Adipose tissue (tissue), 3 donors: Measurements from ENCODE around the gene RAB1B. TPM values are rescaled to one million over a fixed set of nuclear protein-coding genes. Genes with fewer than 3 reads are reported as not detected.
"Not testable (repeated sequence)": the region's sequence is repeated elsewhere in the genome, so short reads cannot be mapped to it uniquely, and the experiment has no call there.

Experiments used
- H3K27ac ChIP-seq: one replicate; pipeline ENCODE4 v1.5.1; 2013; ENCODE audit warnings: low read depth, low read length
- WGBS, 3 donors: extraction: QIAGEN DNeasy Blood & Tissue Kit; methylation state at CpG; one replicate each; pipeline ENCODE4 v1.1.7; 2013; 5-methylcytosine and 5-hydroxymethylcytosine counted together
- polyA plus RNA-seq, 3 donors: library from polyadenylated mRNA; stranded (reverse); fragments of 200-250 nt; gene quantifications; one replicate each; pipeline ENCODE4 v1.2.3, GENCODE V29; 2013
- donor health status: healthy with polysubstance abuse.
- donor health status: Bipolar disorder and iron deficiency.
- donor health status: healthy.

RAB1B gene
- polyA plus RNA-seq, 3 donors, result 70.3 to 188 (median 183) TPM

DNA sequence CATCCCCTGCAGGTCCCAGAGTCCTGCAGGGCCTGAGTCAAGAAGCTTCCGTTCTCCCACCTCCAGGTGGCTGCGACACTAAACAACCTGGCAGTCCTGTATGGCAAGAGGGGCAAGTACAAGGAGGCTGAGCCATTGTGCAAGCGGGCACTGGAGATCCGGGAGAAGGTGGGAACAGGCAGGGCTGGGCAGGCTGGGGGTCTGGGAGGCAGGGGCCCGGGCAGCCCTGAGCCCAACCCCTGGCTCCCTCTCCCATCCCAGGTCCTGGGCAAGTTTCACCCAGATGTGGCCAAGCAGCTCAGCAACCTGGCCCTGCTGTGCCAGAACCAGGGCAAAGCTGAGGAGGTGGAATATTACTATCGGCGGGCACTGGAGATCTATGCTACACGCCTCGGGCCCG, 4.7 kb upstream of the RAB1B start:
- no peak overlapping the region for H3K27ac ChIP-seq
- 92 to 96% (median 95%) methylated on average over 10 of the region's 10 CpGs for WGBS, 3 donors

GRCh38 chr11:66264383-66264782, 4.1 kb upstream of the RAB1B start:
- 88 to 94% (median 93%) methylated on average over 8 of the region's 8 CpGs for WGBS, 3 donors

GRCh38 chr11:66264914-66265313, 3.5 kb upstream of the RAB1B start:
- 73 to 80% (median 78%) methylated on average over 12 of the region's 12 CpGs for WGBS, 3 donors
- no peak overlapping the region for H3K27ac ChIP-seq

More at GRCh38 chr11:66264383-66264782, 4.1 kb upstream of the RAB1B start:
- H3K27ac ChIP-seq, result no peak overlapping the region

DNA sequence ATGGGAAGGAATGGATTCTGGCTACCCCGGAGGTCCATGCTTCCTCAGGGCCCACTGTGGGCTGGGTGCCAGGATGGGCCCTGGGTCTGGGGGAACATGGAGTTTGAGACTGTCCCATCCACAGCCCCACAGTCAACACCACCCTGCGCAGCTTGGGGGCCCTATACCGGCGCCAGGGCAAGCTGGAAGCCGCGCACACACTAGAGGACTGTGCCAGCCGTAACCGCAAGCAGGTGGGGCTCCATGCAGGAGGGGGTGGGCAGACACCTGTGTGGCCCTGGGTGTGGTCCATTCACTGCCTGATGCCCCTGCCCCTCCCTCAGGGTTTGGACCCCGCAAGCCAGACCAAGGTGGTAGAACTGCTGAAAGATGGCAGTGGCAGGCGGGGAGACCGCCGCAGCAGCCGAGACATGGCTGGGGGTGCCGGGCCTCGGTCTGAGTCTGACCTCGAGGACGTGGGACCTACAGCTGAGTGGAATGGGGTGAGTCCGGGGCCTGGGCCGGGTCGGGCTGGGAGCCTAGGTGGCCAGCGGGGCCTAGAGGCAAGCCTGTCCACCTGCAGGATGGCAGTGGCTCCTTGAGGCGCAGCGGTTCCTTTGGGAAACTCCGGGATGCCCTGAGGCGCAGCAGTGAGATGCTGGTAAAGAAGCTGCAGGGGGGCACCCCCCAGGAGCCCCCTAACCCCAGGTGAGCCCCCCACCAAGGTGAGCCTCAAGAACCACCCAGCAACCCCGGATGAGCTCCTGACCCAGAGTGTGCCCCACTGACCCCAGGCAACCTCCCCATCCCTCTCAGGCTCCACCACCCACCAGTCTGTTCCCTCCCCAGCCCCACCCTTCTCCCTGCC, 2.7 kb upstream of the RAB1B start:
- 92 to 93% (median 93%) methylated on average over 19 to 26 of the region's 26 CpGs for WGBS, 3 donors
- no peak overlapping the region for H3K27ac ChIP-seq

GRCh38 chr11:66266378-66267038, 1.9 kb upstream of the RAB1B start:
- no peak overlapping the region for H3K27ac ChIP-seq
- 83 to 88% (median 86%) methylated on average over 20 of the region's 20 CpGs for WGBS, 3 donors

GRCh38 chr11:66267039-66267378, 1.4 kb upstream of the RAB1B start:
- H3K27ac ChIP-seq, result no peak overlapping the region
- 17 to 23% (median 21%) methylated on average over 13 of the region's 13 CpGs for WGBS, 3 donors

DNA sequence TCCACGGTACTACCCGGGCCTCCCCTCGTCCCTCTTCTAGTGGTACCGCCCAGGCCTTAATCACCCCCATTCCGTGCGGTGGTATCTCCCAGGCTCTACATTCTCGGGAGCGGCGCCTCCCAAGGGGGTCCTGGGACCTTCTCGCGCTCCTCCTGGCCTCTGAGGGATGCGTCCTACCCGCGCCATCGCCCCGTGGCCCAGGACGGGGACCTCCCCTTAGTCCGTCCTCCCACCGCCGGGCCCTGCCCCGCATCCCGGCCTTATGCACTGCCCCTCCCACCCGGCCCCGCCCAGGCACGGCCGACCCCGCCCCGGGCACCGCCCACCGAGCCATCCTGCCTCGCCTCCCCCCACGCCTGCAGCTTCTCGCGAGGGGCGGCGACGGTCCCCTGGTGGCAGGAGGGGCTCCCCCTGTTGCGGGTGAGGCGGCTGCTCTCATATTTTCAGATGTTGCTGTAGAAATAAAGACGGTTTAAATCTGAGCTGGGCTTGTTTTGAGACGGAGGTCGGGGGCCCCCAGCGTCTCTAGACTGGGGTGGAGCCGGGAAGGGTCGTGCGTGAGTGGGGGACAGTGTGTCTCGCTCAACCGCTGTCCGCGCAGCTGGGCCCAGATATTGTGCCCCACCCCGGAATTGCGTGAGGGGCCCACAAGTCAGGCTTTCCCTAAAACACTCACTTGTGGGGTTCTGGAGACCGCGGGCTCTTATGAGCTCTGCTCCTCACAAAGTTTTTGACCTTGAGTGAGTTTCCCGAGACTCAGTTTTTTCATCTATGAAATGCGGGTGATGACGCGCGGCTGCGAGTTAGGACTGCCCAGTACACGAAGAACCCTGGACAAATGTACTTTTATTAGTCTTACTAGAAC, 828 bp upstream of the RAB1B start:
- 0 to 1% (median 1%) methylated on average over 57 to 61 of the region's 61 CpGs for WGBS, 3 donors
- H3K27ac ChIP-seq, result peak overlapping the region; percentile 76

DNA sequence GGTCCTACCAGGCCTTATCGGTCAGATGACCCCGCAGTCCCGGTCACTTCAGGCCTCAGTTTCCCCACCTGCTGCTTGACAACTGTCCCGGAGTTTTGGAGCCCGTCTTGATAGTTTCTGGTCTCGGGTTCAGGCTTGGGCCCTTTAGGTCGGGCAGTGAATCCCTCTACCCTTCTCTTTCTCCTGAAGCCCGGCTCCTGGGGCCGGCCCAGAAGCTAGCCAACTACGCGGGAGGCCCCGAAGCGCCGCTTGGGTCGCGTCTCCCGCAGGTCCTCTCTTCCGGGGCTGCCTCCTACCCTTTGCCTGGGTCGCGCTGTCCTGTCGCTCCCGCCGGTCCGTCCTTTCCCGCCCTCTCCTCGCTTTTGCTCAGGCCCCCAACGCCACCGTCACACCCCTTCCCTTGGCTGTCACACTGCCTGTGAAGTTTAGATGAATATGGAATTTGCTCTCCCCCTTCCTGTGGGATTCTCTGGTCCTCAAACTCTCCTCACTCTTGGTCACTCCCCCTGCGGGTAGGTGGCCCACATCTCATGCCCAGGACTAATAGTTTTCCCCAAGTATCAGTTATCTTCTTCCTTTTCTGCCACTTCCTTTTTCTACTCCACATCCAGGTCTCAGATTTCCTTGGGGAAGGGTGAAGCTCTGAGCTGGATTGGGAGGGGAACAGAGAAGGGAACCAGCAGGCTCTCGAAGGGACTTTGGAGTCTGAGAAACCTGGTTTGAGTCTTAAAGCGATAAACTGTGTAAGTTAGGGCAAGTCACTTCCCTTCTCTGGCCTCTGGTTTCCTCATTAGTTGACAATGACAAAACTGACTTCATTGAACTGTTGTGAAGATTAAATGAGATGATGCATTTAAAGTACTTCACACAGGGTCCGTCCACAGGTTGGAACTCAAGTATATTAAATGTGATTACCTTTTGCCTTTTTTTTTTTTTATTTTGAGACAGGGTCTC, 790 bp downstream of the RAB1B start:
- H3K27ac ChIP-seq, result peak overlapping the region; percentile 20
- 1 to 3% (median 2%) methylated on average over 26 to 32 of the region's 32 CpGs for WGBS, 3 donors

DNA sequence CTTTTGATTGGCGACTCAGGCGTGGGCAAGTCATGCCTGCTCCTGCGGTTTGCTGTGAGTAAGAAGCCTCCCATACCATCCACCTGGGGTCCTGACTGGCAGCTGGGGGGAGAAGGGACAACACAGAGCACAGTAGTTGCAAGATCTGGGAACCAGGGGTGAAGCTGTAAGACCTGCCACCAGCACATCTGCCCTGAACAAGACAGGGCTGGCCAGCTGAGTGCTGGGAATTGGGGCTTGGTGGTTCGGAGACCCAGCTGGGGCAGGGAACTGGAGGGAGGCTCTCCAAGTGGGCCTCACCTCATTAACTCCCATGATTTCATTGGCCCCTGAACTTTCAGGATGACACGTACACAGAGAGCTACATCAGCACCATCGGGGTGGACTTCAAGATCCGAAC, 3.4 kb downstream of the RAB1B start:
- 91 to 94% (median 93%) methylated on average over 7 of the region's 7 CpGs for WGBS, 3 donors
- no peak overlapping the region for H3K27ac ChIP-seq

- whole genome bisulfite sequencing, 3 donors, result 80 to 100% (median 88%) methylated on average over 2 of the region's 2 CpGs
- H3K27ac ChIP-seq, result no peak overlapping the region
These were observed 4.2 kb downstream of the RAB1B start for GRCh38 chr11:66272596-66272995.

- no peak overlapping the region for H3K27ac ChIP-seq
These were observed 5.8 kb downstream of the RAB1B start for GRCh38 chr11:66274219-66274618.

GRCh38 chr11:66275396-66275795, 7.0 kb downstream of the RAB1B start:
- WGBS, 3 donors, result 95% methylated on average over 8 of the region's 8 CpGs

More at GRCh38 chr11:66274219-66274618, 5.8 kb downstream of the RAB1B start:
- WGBS, 3 donors, result 69 to 72% (median 72%) methylated on average over 1 of the region's 1 CpG

DNA sequence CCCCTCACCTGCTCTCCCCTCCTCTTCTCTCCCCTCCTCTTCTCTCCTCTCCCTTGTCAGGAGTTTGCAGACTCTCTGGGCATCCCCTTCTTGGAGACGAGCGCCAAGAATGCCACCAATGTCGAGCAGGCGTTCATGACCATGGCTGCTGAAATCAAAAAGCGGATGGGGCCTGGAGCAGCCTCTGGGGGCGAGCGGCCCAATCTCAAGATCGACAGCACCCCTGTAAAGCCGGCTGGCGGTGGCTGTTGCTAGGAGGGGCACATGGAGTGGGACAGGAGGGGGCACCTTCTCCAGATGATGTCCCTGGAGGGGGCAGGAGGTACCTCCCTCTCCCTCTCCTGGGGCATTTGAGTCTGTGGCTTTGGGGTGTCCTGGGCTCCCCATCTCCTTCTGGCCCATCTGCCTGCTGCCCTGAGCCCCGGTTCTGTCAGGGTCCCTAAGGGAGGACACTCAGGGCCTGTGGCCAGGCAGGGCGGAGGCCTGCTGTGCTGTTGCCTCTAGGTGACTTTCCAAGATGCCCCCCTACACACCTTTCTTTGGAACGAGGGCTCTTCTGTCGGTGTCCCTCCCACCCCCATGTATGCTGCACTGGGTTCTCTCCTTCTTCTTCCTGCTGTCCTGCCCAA, 7.7 kb downstream of the RAB1B start:
- H3K27ac ChIP-seq, result no peak overlapping the region
- 85 to 89% (median 87%) methylated on average over 14 of the region's 14 CpGs for WGBS, 3 donors

More at GRCh38 chr11:66275396-66275795, 7.0 kb downstream of the RAB1B start:
- H3K27ac ChIP-seq, result no peak overlapping the region

GRCh38 chr11:66276619-66277018, 8.2 kb downstream of the RAB1B start:
- WGBS, 3 donors, result 80% methylated on average over 12 to 13 of the region's 13 CpGs
- not testable (repeated sequence) for H3K27ac ChIP-seq

DNA sequence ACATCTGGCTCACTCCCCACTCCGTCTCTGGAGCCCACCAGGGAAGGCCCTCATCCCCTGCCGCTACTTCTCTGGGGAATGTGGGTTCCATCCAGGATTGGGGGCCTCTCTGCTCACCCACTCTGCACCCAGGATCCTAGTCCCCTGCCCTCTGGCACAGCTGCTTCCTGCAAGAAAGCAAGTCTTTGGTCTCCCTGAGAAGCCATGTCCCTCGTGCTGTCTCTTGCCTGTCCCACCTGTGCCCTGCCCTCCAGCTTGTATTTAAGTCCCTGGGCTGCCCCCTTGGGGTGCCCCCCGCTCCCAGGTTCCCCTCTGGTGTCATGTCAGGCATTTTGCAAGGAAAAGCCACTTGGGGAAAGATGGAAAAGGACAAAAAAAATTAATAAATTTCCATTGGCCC, 8.6 kb downstream of the RAB1B start:
- WGBS, 3 donors, result 57 to 75% (median 58%) methylated on average over 4 of the region's 4 CpGs
- not testable (repeated sequence) for H3K27ac ChIP-seq

GRCh38 chr11:66277471-66278362, 9.3 kb downstream of the RAB1B start, which contains the start of gene CNIH2:
Gene CNIH2 (plus strand): TSS chr11:66278175. CDS start chr11:66278457, 282 bp downstream.
- H3K27ac ChIP-seq, result no peak within 1 kb of the TSS
- 7 to 10% (median 8%) methylated on average over 25 to 84 of the region's 84 CpGs for WGBS, 3 donors
